Activated CD4-positive, alpha-beta T cell treated with anti-CD3 and anti-CD28 coated beads for 4 hours (primary cell): ENCODE data around the gene RPN1.
"Not testable (repeated sequence)": the region's sequence is repeated elsewhere in the genome, so short reads cannot be mapped to it uniquely, and the experiment has no call there.

ENCODE experiments used
- DNase-seq, 2 donors: peaks; one replicate each; pipeline ENCODE4 v3.0.0-alpha.2; 2020

Gene RPN1

GRCh38 chr3:128607710-128608048 is 42.9 kb downstream of the RPN1 start:
- DNase-seq, result no peak

- DNase-seq, result no peak
Observed at GRCh38 chr3:128606094-128606493, 44.5 kb downstream of the RPN1 start.

DNA sequence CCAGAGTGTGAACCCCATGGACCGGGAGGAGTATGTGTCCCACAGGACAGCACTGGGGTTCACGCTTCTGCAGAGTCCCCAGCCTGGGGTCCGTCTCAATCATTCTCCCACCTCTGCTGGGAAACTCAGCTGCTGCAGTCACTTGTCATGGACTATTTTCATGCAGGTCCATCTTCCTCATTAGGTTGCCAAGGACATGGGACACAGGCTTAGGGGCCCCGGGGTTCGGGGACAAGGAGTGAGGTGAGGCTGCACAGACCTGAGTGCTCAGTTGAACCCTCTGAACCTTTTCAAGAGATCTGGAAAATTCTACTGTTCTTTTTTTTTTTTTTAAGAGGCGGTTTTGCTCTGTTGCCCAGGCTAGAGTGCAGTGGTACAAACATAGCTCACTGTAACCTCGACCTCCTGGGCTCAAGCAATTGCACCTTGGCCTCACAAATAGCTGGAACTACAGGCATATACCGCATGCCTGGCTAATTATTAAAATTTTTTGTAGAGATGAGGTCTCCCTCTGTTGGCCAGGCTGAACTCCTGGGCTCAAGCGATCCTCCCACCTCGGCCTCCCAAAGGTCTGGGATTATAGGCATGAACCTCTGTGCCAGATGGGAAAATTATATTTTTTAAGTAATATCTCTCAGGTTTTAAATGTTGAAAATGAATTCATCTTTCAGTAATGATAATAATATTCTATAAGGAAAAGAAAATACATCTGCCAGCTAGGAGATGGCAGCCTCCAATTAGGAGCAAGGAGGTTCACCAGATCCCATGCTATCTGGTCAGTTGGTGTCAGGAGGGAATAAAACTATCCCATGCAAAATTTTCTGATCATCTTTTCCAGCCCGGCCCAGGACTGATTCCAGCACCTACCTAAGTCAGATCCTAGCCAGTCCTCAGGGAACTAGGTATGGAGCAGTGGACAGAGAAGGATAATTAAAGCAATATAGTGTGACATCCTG is 45.2 kb downstream of the RPN1 start:
- no peak for DNase-seq

- no peak for DNase-seq
Observed at GRCh38 chr3:128603811-128604775, 46.5 kb downstream of the RPN1 start.

DNA sequence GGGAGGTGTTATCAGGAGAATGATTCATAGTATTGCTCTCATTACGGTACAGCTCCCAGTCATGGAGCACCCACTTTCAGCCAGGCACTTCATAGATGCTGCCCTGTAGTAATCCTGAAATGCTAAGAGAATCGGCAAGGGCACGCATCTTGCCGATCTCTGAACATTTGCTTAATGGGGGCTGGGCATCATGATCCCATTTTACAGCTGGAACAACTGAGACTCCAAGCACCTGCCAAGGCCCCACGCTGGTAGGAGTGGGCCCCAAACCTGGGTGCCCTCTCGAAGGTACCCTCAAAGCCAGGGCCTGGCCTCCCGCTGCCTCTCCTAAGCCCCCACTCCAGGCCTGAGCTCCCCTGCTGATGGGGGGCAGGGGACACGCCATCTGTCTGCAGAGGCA is 47.3 kb downstream of the RPN1 start:
- DNase-seq, result no peak

DNA sequence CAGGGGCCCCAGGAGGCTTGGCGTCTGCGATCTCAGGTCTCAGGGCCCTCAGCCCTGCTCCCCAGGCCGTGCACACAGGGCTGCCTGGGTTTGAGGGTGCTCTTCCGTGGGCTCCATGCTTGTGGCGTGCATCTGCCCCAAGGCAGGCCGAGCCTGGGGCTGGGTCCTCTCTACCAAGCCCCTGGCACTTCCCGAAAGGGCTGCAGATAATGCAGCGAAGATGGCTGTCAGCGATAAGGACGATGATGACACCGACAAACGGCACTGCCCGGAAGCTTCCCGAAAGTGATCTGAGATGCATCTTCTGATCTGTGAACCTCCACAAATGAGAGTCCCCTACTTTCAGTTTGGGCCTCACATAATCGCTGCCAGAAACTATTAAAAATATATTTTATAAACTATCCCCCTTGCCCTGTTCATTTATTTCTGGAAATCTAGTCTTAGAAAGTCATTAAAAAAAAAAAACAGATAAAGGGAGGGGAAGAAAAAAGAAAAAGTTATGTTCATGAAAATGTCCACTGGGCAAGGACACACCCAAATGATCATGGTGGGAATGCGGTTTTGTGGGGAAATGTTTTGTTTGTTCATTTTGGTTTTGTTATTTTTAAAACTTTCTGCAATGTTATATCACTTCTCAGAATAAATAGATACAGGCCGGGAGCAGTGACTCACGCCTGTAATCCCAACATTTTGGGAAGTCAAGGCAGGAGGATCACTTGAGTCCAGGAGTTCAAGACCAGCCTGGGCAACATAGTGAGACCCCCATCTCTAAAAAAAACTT is 51.5 kb downstream of the RPN1 start:
- DNase-seq, result no peak

DNA sequence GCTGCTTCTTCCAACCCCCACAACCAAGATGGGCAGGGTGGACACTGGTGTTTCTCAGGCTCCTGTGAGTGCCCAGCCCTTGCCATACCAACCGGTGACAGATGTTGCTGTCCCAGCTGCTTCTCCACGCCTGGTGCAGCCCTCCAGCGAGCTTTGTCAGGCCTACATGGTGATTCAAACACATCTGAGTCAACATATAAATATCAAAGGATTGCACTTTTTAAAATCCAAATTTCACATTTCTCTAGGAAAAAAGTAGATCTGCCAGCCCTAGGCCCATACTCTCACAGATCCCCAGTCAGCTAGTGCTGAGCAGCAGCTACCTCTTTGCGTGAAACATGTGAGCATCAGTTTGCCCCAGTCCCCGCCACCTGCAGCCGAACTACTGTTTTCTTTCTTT is 52.7 kb downstream of the RPN1 start:
- no peak for DNase-seq

GRCh38 chr3:128592864-128593263 is 57.8 kb downstream of the RPN1 start:
- DNase-seq, result no peak

GRCh38 chr3:128591738-128592426 is 58.7 kb downstream of the RPN1 start:
- DNase-seq, result no peak

DNA sequence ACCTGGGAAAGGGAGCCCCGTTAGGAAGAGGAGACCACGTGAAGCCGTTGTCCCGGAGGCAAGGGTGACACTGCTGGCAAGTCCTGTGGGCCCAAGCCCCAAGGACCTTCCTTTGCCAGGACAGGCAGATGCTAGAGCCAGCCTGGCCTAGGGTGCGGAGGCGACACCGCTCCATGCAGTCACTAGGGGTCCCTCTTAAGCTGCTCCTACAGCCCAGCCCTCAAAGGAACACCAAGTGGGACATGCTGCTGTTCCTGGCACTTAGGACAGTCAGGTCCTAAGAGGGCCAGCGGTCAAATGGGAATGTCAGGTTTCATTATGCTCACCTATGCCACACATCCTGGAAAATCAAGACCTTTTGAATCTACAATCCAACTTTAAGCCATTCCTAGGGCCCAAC is 59.7 kb downstream of the RPN1 start:
- no peak for DNase-seq

DNA sequence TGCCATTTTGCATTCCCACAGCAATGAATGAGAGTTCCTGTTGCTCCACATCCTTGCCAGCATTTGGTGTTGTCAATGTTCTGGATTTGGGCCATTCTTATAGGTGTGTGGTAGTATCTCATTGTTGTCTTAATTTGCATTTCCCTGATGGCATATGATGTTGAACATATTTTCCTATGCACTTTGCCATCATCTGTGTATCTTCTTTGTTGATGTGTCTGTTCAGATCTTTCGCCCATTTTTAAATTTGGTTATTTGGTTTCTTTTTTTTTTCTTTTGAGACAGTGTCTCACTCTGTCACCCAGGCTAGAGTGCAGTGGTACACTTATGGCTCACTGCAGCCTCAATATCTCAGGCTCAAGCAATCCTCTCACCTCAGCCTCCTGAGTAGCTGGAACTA is 60.6 kb downstream of the RPN1 start:
- not testable (repeated sequence) for DNase-seq

DNA sequence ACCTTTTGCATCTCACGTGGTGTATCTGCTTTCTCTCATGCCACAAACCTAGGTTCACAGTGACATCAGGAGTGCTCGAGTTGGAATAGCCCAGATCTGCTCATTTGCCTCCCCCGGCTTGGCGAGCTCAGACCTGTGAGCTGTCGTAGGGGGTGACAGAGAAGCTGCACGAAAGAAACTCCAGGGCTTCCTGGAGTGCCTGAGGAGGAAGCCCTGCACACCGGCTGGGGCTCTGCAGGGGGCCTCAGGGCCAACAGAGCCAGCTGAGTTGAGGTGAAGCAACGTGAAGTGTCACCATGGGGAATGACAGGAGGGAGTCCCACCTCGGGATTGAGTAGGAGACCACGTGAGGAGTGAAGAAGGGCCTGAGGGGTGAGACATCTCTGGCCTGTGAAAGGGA is 62.5 kb downstream of the RPN1 start:
- DNase-seq, result no peak

GRCh38 chr3:128587391-128587790 is 63.2 kb downstream of the RPN1 start:
- DNase-seq, result no peak

GRCh38 chr3:128586932-128587331 is 63.7 kb downstream of the RPN1 start:
- not testable (repeated sequence) for DNase-seq

GRCh38 chr3:128586391-128586790 is 64.2 kb downstream of the RPN1 start:
- DNase-seq, result not testable (repeated sequence)

- no peak for DNase-seq
Observed at GRCh38 chr3:128585974-128586373, 64.6 kb downstream of the RPN1 start.

GRCh38 chr3:128585189-128585588 is 65.4 kb downstream of the RPN1 start:
- DNase-seq, result no peak

DNA sequence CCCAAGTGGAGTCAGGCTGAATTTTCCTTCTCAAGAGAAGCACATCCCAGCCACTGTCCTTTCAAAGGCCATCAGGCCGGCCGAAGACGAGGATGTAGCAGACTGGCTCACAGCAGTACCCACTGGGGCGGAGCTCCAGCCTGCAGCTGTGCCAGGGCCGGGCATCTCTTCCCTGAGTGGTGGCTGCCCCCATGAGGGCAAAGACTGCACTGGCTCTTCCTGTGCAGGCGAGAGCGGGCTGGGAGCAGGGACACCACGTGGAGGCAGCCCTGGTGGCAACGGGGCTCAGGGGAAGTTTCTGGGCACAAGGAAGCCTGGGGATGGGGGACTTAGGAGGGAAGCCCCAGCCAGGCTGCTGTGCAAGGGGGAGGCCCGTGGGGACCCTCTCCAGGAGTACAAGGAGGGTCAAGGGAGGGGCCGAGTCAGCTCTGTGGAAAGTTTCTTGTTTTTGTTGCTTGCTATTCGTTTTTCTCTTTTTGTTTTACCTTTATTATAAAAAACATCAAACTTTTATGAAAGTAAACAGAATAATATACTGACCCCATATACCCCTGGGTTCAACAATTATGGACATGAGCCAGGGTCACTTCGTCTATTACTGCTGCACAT is 66.1 kb downstream of the RPN1 start:
- peak in 1 of 2 donors; percentile 25 for DNase-seq

DNA sequence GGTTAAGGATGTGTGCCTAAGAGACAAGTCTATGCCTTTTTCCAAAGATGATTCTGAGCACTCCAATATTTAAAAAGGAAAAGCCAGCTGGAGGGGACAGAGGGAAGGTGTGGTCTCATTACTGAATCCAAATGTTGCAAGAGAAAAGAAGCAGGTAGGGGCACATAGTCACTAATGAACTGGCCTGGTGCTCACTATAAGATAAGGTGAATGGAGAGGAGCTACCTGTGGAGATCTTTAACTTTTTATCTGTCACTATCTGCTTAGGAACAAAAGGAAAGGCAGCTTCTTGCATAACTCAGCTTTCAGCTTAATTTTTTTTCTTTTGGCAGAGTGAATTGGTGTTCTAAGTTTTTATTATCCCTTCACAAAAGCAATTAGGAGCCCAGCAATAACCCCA is 69.1 kb downstream of the RPN1 start:
- DNase-seq, result no peak

- DNase-seq, result no peak
Observed at GRCh38 chr3:128579927-128580326, 70.7 kb downstream of the RPN1 start.

- no peak for DNase-seq
Observed at GRCh38 chr3:128578346-128578745, 72.3 kb downstream of the RPN1 start.

- DNase-seq, result no peak
Observed at GRCh38 chr3:128577711-128578110, 72.9 kb downstream of the RPN1 start.
